HepG2 (cell line): ENCODE data around the gene CHMP5.

Experiments
- ASH2L ChIP-seq: fragments of 300-600, 200-600 bp; sonication (generic); IDR thresholded peaks from 2 replicates; pipeline ENCODE4 v1.7.0; 2017; ENCODE audit warnings: low read depth, mild to moderate bottlenecking, moderate library complexity, mixed read lengths, low read length; ENCODE audit not compliant: insufficient read length
- HMG20B ChIP-seq: conservative IDR thresholded peaks from 2 replicates; pipeline ENCODE4 v1.6.1; 2016; ENCODE audit warnings: missing genetic modification reagents, missing compliant biosample characterization

DNA sequence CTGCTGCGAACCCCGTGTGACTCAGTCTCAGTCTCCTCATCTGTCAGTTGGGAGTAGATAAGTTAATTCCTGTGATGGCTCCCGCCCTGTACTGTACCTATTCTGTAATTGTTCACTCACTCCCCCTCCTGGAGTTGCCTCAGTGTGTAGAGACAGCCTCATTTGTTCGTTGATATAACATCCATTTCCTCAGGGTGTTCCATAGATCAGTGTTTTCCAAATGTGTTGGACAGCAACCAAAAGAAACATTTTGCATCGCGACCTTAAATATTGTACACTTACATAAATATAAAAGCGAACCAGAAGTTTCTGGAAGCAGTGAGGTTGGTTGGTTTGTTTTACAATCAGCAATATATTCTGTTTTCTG, 26.2 kb downstream of the CHMP5 start:
- TF ChIP-seq HMG20B, result no peak
- no peak for TF ChIP-seq ASH2L
